NCI-H460 (cell line): Measurements from ENCODE around the gene MCTP2. TPM values are rescaled to one million over a fixed set of nuclear protein-coding genes. Genes with fewer than 3 reads are reported as not detected.

Source experiments
- DNase-seq: peaks from one replicate; pipeline ENCODE4 v3.0.0-alpha.2; 2016; ENCODE audit warnings: low read depth; ENCODE audit errors: extremely low read depth
- total RNA-seq: library from RNA; depleted of rRNA; stranded (reverse); fragments of >200 nt; shearing (Covaris generic); gene quantifications from 2 replicates; pipeline ENCODE4 v1.2.3, GENCODE V29; 2014

Gene MCTP2
- total RNA-seq, 1 experiment from 2014 or later = 0.45 TPM

- DNase-seq = no peak
Observed at GRCh38 chr15:94385441-94385840, 154.1 kb downstream of the MCTP2 start.

DNA sequence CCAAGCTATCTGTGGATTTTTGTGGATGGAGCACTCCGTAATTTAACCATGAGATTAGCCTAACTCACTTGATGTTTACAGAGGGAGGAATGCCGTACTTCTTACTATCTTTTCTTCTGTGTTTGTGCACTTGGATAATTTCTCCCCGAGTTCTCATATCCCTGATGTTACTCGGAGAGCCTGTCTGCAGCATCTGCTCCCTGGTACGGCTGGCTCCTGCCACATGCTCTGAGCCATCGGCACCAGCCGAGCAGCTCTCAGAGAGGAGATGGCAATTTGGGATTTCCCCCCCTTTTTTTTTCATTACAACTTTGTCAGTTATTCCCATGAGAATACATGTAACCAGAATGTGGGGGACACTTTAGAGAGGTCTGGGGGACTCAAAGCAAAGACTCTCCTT is 155.0 kb downstream of the MCTP2 start:
- no peak for DNase-seq

DNA sequence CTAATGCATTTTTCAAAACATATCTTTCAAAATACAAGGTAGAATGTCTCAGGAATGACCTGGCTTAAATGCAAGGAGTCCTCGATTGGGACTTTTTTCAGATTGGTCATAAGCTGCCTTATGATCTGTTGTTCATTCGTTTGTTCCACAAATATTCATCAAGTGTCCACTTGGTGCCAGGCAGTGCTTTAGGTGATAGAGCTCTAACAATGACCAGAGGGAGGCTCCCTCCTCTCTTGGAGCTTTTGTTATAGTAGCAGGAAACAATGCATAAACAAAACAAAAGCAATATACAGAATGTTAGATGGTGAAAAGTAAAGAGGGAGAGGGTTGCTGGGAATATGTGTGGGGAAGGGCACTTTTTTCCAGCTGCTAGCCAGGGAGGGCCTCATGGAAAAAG is 156.1 kb downstream of the MCTP2 start:
- no peak for DNase-seq

- DNase-seq = no peak
Observed at GRCh38 chr15:94387849-94388441, 156.6 kb downstream of the MCTP2 start.

DNA sequence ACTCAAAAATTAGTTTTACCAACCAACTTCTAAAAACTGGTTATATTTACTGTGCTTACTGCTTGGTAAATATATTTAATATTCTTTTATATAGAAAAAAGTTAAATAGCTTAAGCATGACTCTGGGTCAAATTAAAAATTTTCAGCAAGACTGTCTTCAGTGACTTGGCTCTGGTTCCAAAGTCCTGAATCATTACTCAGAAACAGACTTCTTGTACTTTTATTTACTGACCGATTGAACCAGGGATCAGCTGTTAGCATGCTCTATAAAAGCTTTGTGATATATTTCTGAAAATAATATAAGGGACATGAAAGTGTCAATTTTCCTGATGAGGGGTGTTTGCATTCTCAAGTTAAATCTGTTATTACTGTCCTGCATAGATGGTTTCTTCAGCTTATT is 164.3 kb downstream of the MCTP2 start:
- no peak for DNase-seq

- no peak for DNase-seq
Observed at GRCh38 chr15:94397337-94397736, 166.0 kb downstream of the MCTP2 start.

- no peak for DNase-seq
Observed at GRCh38 chr15:94398001-94398400, 166.6 kb downstream of the MCTP2 start.

DNA sequence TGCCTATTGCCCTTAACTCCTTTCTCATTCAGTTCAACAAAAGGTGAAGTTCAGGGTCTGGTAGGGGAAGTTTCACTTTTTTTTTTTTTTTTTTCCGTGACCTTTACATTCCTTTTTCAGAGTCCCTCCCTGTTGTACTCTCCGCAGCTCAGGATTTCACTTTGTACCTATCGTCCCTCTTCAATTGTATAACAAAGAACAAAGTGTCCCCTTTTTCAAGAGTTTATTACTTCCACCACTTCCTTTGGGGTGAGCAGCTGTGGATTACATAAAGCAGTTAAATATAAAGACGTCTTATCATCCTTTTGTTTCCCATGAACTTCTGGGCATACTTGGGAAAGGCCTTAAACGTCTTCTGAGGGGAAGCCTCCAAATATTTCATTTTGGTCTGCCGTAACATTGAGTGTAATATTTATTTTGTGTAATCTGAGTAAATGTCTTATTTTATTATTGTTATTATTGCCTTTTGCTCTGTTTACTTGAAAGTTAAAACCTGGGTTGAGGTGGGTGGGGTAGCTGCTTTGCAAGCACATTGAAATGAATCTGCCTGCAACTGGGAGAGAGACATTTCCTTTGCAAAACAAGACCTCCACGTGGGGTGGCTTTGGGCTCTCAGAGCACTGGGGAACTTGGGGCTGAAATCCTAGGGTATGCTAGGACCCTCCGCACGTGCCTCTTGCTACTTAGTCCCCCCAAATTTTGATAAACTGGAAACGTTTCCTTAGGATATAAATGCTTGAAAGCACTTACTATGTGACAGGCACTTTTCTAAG is 169.4 kb downstream of the MCTP2 start:
- no peak for DNase-seq

- DNase-seq = no peak
Observed at GRCh38 chr15:94403331-94403730, 172.0 kb downstream of the MCTP2 start.

GRCh38 chr15:94404733-94405283 is 173.4 kb downstream of the MCTP2 start:
- no peak for DNase-seq

DNA sequence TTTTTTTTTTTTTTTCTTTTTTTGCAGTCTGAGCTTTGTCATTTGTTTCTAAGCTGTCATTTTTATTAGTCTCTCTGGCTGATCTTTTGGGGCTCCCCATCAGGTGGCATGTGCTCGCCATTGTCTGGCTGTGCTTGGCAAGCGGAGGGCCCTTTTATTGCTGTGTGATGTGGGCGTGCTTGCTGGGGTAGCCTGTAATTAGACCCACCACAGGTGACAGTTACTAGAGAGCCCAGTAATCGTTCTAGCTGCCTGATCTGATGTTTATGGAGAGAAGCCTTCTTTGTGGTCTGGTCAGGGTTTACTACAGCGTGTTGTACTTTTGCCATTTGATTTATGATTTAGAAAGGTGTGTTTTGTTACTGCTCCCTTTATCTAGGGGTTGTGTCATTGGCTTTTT is 179.9 kb downstream of the MCTP2 start:
- no peak for DNase-seq

DNA sequence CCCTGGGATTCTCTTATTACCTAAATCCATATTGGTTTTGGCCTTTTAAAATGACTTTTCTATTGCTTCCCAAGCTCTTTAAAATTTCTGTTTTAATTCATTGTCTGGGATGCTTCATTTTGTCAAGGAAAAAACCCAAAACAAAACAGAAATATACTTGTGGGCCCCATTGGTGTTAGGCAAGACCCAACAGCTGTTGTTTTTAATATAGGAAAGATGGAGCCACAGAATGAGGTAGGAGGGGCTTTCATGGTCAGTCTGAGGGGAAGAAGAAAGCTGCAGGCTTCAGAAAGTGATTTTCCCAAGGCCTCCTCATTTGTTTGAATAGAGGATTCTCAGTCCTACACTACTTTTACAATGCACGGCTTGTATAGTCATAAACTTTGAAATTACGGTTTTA is 180.5 kb downstream of the MCTP2 start:
- DNase-seq = no peak

DNA sequence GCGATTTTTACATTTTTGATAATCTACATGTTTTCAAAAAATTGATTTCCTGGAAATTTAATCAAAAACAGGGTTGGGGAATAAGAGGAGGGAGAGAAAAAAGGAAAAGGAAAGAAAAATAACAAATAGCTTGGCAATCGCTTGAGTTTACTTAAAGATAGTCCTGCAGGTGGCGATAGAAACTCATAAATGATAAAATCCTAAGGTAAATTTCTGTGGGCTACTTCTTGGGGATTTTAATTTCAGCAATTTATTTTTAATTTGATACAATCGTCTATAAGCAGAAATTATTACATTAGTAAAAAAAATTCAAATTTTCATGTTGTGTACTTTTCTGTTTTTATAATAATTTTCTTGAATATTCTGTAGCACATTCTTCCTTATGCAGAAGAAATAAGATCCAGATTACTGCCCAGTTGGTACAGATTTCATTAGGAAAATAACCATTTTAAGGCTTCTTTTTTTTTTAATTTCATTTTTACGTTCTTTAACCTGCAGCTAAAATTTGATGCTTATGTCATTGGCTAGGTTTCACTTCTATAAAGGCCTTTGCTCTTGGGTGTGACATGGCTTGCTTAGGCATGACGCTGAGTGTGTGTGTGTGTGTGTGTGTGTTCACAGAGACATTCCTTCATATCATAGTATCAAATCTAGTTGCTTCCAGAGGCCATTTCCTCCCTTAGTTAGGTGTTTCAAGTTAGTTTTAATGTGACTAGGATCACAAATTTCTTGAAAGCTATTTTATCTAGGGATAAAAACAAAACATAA is 181.8 kb downstream of the MCTP2 start:
- DNase-seq = no peak

DNA sequence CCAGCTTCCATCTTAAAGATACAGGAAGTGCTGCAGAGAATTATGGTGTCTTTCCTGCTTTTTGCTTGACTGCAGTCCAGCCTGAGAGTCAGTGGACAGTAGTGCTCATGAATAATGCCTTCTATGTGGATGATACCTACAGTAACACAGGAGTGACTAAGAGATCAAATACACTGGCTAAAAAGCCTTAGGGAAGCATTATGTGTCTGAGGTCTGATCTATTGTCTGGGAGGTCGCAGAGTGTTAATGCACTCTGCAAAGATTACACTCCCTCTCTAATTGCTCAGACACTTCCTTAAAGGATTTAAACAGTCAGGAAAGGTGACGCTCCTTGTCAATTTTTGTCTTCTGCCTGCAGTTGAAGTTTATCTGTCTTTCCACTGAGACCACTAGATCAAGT is 183.6 kb downstream of the MCTP2 start:
- DNase-seq = no peak

DNA sequence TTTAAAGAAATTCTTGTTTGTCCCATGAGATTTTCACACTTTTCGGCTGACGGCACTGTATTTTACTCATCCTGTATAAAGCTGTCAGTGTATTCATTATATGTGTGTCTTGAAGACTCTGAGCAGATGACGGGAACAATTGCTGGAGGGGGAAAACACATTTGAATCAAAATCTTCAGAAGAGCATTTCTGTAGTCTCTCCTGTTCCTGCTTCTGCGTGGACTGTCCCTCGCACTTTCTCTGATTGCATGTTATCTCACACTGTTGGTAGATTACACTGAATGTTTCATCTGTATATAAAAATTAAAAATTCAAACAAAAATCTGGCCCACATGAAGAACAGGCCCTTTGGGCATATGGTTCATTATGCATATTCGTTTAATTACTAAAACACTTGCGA is 184.9 kb downstream of the MCTP2 start:
- DNase-seq = no peak

- no peak for DNase-seq
Observed at GRCh38 chr15:94416820-94417219, 185.5 kb downstream of the MCTP2 start.

- no peak for DNase-seq
Observed at GRCh38 chr15:94417501-94418293, 186.3 kb downstream of the MCTP2 start.

DNA sequence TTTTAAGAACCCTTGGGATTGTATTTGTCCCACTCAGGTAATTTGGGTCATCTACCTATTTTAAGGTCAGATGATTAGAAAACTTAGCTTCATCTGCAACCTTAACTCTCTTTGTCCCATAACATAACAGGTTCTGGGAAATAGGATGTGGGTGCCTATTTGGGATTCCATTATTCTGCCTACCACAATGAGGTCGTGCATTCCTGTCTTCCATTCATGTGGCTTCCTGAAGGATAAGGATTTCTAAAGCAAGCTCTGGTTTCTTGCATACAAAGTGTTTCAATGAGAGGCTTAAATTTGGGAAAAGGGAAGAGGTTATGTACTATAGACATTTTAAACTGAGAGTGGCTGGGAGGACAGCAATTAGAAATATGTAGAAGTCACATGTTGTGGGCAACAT is 190.3 kb downstream of the MCTP2 start:
- no peak for DNase-seq

- DNase-seq = no peak
Observed at GRCh38 chr15:94432279-94432678, 200.9 kb downstream of the MCTP2 start.

- no peak for DNase-seq
Observed at GRCh38 chr15:94439158-94439557, 207.8 kb downstream of the MCTP2 start.

- no peak for DNase-seq
Observed at GRCh38 chr15:94441760-94442159, 210.4 kb downstream of the MCTP2 start.
